H9 (cell line): Measurements from ENCODE around the gene STXBP6. TPM values are rescaled to one million over a fixed set of nuclear protein-coding genes. Genes with fewer than 3 reads are reported as not detected.

Experiments
- DNase-seq: peaks from one replicate; pipeline ENCODE4 v3.0.0-alpha.2; 2017
- H2AFZ ChIP-seq: one replicate; pipeline ENCODE4 v1.6.1; 2013; ENCODE audit warnings: mild to moderate bottlenecking, low read length, control low read depth, moderate library complexity
- H2AK5ac ChIP-seq: 2 replicates; pipeline ENCODE4 v1.6.1; 2013; ENCODE audit warnings: low read length, control low read depth, mixed read lengths; ENCODE audit not compliant: insufficient read length
- H2BK120ac ChIP-seq: one replicate; pipeline ENCODE4 v1.6.1; 2013; ENCODE audit warnings: low read depth, mild to moderate bottlenecking, low read length, control low read depth, inconsistent platforms; ENCODE audit not compliant: poor library complexity, severe bottlenecking
- H2BK12ac ChIP-seq: 2 replicates; pipeline ENCODE4 v1.6.1; 2013; ENCODE audit warnings: low read length, control low read depth, mixed read lengths, low read depth; ENCODE audit not compliant: insufficient read length
- H2BK15ac ChIP-seq: 2 replicates; pipeline ENCODE4 v1.6.1; 2013; ENCODE audit warnings: low read depth, low read length, control low read depth
- H2BK20ac ChIP-seq: one replicate; pipeline ENCODE4 v1.6.1; 2013; ENCODE audit warnings: low read depth, mild to moderate bottlenecking, low read length, control low read depth, inconsistent platforms; ENCODE audit not compliant: poor library complexity, severe bottlenecking
- H2BK5ac ChIP-seq: 2 replicates; pipeline ENCODE4 v1.6.1; 2013; ENCODE audit warnings: low read length, control low read depth, mixed read lengths; ENCODE audit not compliant: insufficient read length
- H3K14ac ChIP-seq: 2 replicates; pipeline ENCODE4 v1.6.1; 2013; ENCODE audit warnings: low read length, control low read depth; ENCODE audit not compliant: insufficient read depth
- H3K18ac ChIP-seq: 2 replicates; pipeline ENCODE4 v1.6.1; 2013; ENCODE audit warnings: low read depth, mild to moderate bottlenecking, mixed read lengths, low read length, control low read depth; ENCODE audit not compliant: insufficient read length
- H3K23ac ChIP-seq: 2 replicates; pipeline ENCODE4 v1.6.1; 2013; ENCODE audit warnings: low read length, control low read depth, mixed read lengths, low read depth; ENCODE audit not compliant: insufficient read length
- H3K23me2 ChIP-seq: 2 replicates; pipeline ENCODE4 v1.6.1; 2013; ENCODE audit warnings: low read depth, mild to moderate bottlenecking, mixed read lengths, low read length, control low read depth; ENCODE audit not compliant: insufficient read length, poor library complexity, severe bottlenecking
- H3K27ac ChIP-seq: 2 replicates; pipeline ENCODE4 v1.5.1; 2013; ENCODE audit warnings: low read length, control low read depth, mixed read lengths, low read depth; ENCODE audit not compliant: insufficient read length
- H3K27me3 ChIP-seq: 2 replicates; pipeline ENCODE4 v1.6.1; 2013; ENCODE audit warnings: low read length, control low read depth, inconsistent platforms; ENCODE audit not compliant: insufficient read depth
- H3K4ac ChIP-seq: 2 replicates; pipeline ENCODE4 v1.6.1; 2013; ENCODE audit warnings: low read depth, mild to moderate bottlenecking, control low read depth, inconsistent platforms, low read length, moderate library complexity
- H3K4me1 ChIP-seq: 2 replicates; pipeline ENCODE4 v1.6.1; 2013; ENCODE audit warnings: low read length, control low read depth, inconsistent platforms; ENCODE audit not compliant: insufficient read depth
- H3K4me2 ChIP-seq: 2 replicates; pipeline ENCODE4 v1.6.1; 2013; ENCODE audit warnings: low read length, control low read depth, mixed read lengths; ENCODE audit not compliant: insufficient read length, insufficient read depth
- H3K56ac ChIP-seq: 2 replicates; pipeline ENCODE4 v1.6.1; 2013; ENCODE audit warnings: low read depth, mild to moderate bottlenecking, mixed read lengths, low read length, control low read depth; ENCODE audit not compliant: insufficient read length
- H3K79me1 ChIP-seq: 2 replicates; pipeline ENCODE4 v1.6.1; 2013; ENCODE audit warnings: low read depth, mild to moderate bottlenecking, moderate library complexity, low read length, control low read depth, inconsistent platforms; ENCODE audit not compliant: insufficient read depth, poor library complexity, severe bottlenecking
- H3K79me2 ChIP-seq: 2 replicates; pipeline ENCODE4 v1.6.1; 2013; ENCODE audit warnings: low read length, control low read depth, inconsistent platforms; ENCODE audit not compliant: insufficient read depth
- H3K9ac ChIP-seq: 2 replicates; pipeline ENCODE4 v1.6.1; 2013; ENCODE audit warnings: low read length, control low read depth, mixed read lengths; ENCODE audit not compliant: insufficient read length; ENCODE audit errors: extremely low read depth
- H3K9me3 ChIP-seq: one replicate; pipeline ENCODE4 v1.6.1; 2013; ENCODE audit warnings: low read depth, low read length, inconsistent platforms; ENCODE audit not compliant: control insufficient read depth
- H3T11ph ChIP-seq: one replicate; pipeline ENCODE4 v1.6.1; 2013; ENCODE audit warnings: mild to moderate bottlenecking, low read length, control low read depth, inconsistent platforms
- H4K20me1 ChIP-seq: one replicate; pipeline ENCODE4 v1.6.1; 2013; ENCODE audit not compliant: control insufficient read depth, insufficient read length, insufficient read depth
- H4K5ac ChIP-seq: 2 replicates; pipeline ENCODE4 v1.6.1; 2013; ENCODE audit warnings: low read depth, mild to moderate bottlenecking, mixed read lengths, low read length, control low read depth; ENCODE audit not compliant: insufficient read length
- H4K8ac ChIP-seq: replicated peaks from 2 replicates; pipeline ENCODE4 v1.6.1; 2013; ENCODE audit warnings: low read length, control low read depth, mixed read lengths, low read depth; ENCODE audit not compliant: insufficient read length
- H4K91ac ChIP-seq: 2 replicates; pipeline ENCODE4 v1.6.1; 2013; ENCODE audit warnings: low read depth, mild to moderate bottlenecking, moderate library complexity, mixed read lengths, low read length, control low read depth; ENCODE audit not compliant: insufficient read length
- H3K27ac Mint-ChIP-seq, 3 experiments: 2 replicates in 2 of 3; 3 replicates in 1 of 3; pipeline ENCODE4 v1.8.0; 2020 to 2021; ENCODE audit warnings: mixed read lengths in 3 of 3, mild to moderate bottlenecking in 1 of 3, moderate library complexity in 1 of 3
- H3K27me3 Mint-ChIP-seq: 2 replicates; pipeline ENCODE4 v1.8.0; 2021; ENCODE audit warnings: low read depth, mild to moderate bottlenecking, moderate library complexity, mixed read lengths
- H3K36me3 Mint-ChIP-seq, 3 experiments: 2 replicates in 2 of 3; 3 replicates in 1 of 3; pipeline ENCODE4 v1.8.0; 2020 to 2021; ENCODE audit warnings: low read depth in 3 of 3, mixed read lengths in 3 of 3; ENCODE audit not compliant: insufficient read depth in 1 of 3
- H3K4me1 Mint-ChIP-seq, 2 experiments: 2 replicates each; pipeline ENCODE4 v1.8.0; 2020; ENCODE audit warnings: mixed read lengths in 2 of 2
- H3K4me3 Mint-ChIP-seq, 2 experiments: 2 replicates in 1 of 2; 3 replicates in 1 of 2; pipeline ENCODE4 v1.8.0; 2020 to 2021; ENCODE audit warnings: mild to moderate bottlenecking in 2 of 2, mixed read lengths in 2 of 2, moderate library complexity in 1 of 2
- H3K9me3 Mint-ChIP-seq, 2 experiments: 2 replicates in 1 of 2; 3 replicates in 1 of 2; pipeline ENCODE4 v1.8.0; 2020; ENCODE audit warnings: mild to moderate bottlenecking in 2 of 2, mixed read lengths in 2 of 2, moderate library complexity in 1 of 2
- CTCF ChIP-seq: fragments of 200-600 bp; sonication (generic); conservative IDR thresholded peaks from 3 replicates; pipeline ENCODE4 v1.8.0; 2021; ENCODE audit warnings: antibody characterized with exemption, mild to moderate bottlenecking
- WGBS: extraction: QIAGEN DNeasy Blood & Tissue Kit; methylation state at CpG from one replicate; pipeline ENCODE4 v1.1.7; 2013; ENCODE audit warnings: missing lambda C conversion rate, low lambda C conversion rate, mixed read lengths; ENCODE audit not compliant: insufficient read length; ENCODE audit errors: extremely low coverage; 5-methylcytosine and 5-hydroxymethylcytosine counted together
- total RNA-seq: library from RNA; stranded (reverse); gene quantifications from 2 replicates; pipeline ENCODE4 v1.2.1, GENCODE V29; 2021

STXBP6 gene
- total RNA-seq, 1 experiment from 2014 or later: 3.6 TPM

DNA sequence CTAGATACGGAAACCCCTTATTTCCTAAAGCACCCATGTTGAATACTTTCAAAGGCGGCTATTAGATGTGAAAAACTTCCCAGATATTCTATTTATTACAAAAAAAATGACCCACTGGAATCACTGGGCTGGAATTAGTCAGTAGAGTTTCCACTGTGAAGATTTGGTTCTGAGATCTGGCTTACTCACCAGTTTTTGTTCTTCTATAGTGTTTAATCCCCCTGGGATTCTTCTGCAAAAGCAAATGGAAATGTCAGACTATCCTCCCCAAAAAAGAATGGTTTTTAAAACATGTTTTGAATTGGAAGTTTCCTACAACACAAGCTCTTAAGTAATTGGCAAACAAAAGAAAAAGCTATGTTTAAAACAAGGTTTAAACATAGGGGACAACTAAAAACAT lies 166.4 kb downstream of the STXBP6 start:
- peaks cover 7 to 15% of the 10 kb centered on the region in 2 experiments; a peak in 3 of 4 replicates for H3K4me1 Mint-ChIP-seq
- Histone ChIP-seq H3T11ph (no peak overlapping the region), H3K9ac (no peak overlapping the region), H2AFZ (no peak overlapping the region), H4K91ac (no peak overlapping the region), H4K5ac (no peak overlapping the region), H3K56ac (no peak overlapping the region), H3K79me1 (no peaks in the 10 kb centered on the region), H3K4ac (no peak overlapping the region), H3K23ac (no peak overlapping the region), H3K79me2 (no peaks in the 10 kb centered on the region), H3K23me2 (no peaks in the 10 kb centered on the region), H3K4me2 (no peak overlapping the region), H2BK20ac (no peak overlapping the region), H3K9me3 (no peaks in the 10 kb centered on the region), H2BK5ac (no peak overlapping the region), H3K27me3 (no peaks in the 10 kb centered on the region), H3K4me1 (no peaks in the 10 kb centered on the region), H4K20me1 (no peaks in the 10 kb centered on the region), H3K27ac (no peak overlapping the region), H2BK12ac (no peak overlapping the region), H4K8ac (no peak overlapping the region), H2BK120ac (no peak overlapping the region), H3K18ac (no peak overlapping the region), H3K14ac (no peak overlapping the region), H2BK15ac (no peak overlapping the region), H2AK5ac (no peak overlapping the region)
- H3K27me3 Mint-ChIP-seq: no peaks in the 10 kb centered on the region
- no peak for DNase-seq
- no peaks in the 10 kb centered on the region for H3K36me3 Mint-ChIP-seq
- no CpG with 5 or more reads among the region's 2 CpGs for WGBS
- no peak overlapping the region for H3K27ac Mint-ChIP-seq
- H3K9me3 Mint-ChIP-seq: no peaks in the 10 kb centered on the region
- no peak overlapping the region for H3K4me3 Mint-ChIP-seq
- no peak for TF ChIP-seq CTCF
